ENCODE results near the gene RPS15. TPM values are rescaled to one million over a fixed set of nuclear protein-coding genes. Genes with fewer than 3 reads are reported as not detected.

Gene RPS15
- total RNA-seq, 6 donors from 2014 or later: 825 to 2,012 (median 1,317) TPM

DNA sequence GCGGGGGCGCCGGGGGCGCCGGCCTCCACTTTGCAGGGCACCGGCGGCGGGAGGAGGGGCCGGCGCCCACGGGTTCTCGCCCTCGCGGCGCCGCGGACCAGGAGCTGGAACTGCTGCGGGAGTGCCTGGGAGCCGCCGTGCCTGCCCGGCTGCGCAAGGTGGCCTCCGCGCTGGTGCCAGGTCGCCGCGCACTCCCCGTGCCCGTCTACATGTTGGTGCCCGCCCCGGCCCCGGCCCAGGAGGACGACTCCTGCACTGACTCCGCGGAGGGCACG, 29.0 kb downstream of the RPS15 start:
- WGBS, 2 donors: 14% methylated on average over 7 of the region's 36 CpGs; no CpG with 5 or more reads in 1 of the 2 donors
- DNase-seq (no peak), ATAC-seq (ENCODE audit: low FRiP score in 2 of 2) (no peak)
- Histone ChIP-seq H3K27ac (no peak overlapping the region), H3K36me3 (no peaks in the 10 kb centered on the region), H3K9me3 (no peaks in the 10 kb centered on the region), H3K4me3 (peak overlapping the region in 1 of 4 donors; percentile 3), H3K27me3 (peaks cover 5 to 73% (median 51%) of the 10 kb centered on the region in 4 donors), H3K4me1 (peaks cover 60 to 74% (median 65%) of the 10 kb centered on the region in 4 donors)
- TF ChIP-seq EP300 (IDR thresholded peaks at IDR 0.05) (no peak), POLR2AphosphoS5 (IDR thresholded peaks at IDR 0.05) (no peak), POLR2A (IDR thresholded peaks at IDR 0.05) (no peak)
- TF ChIP-seq, protein P1, sequence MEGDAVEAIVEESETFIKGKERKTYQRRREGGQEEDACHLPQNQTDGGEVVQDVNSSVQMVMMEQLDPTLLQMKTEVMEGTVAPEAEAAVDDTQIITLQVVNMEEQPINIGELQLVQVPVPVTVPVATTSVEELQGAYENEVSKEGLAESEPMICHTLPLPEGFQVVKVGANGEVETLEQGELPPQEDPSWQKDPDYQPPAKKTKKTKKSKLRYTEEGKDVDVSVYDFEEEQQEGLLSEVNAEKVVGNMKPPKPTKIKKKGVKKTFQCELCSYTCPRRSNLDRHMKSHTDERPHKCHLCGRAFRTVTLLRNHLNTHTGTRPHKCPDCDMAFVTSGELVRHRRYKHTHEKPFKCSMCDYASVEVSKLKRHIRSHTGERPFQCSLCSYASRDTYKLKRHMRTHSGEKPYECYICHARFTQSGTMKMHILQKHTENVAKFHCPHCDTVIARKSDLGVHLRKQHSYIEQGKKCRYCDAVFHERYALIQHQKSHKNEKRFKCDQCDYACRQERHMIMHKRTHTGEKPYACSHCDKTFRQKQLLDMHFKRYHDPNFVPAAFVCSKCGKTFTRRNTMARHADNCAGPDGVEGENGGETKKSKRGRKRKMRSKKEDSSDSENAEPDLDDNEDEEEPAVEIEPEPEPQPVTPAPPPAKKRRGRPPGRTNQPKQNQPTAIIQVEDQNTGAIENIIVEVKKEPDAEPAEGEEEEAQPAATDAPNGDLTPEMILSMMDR (IDR thresholded peaks at IDR 0.05): no peak

- no peak overlapping the region for H3K27ac ChIP-seq
- TF ChIP-seq EP300 (IDR thresholded peaks at IDR 0.05) (no peak), POLR2A (IDR thresholded peaks at IDR 0.05) (no peak), POLR2AphosphoS5 (IDR thresholded peaks at IDR 0.05) (no peak)
- TF ChIP-seq, protein P1 (IDR thresholded peaks at IDR 0.05): no peak
- H3K27me3 ChIP-seq: peaks cover 5 to 79% (median 54%) of the 10 kb centered on the region in 4 donors
- no peak for ATAC-seq (ENCODE audit: low FRiP score in 2 of 2)
- peak in 1 of 2 donors; percentile 85 for DNase-seq
- no peaks in the 10 kb centered on the region for H3K9me3 ChIP-seq
- H3K36me3 ChIP-seq: no peaks in the 10 kb centered on the region
- H3K4me1 ChIP-seq: peaks cover 60 to 78% (median 65%) of the 10 kb centered on the region in 4 donors
- H3K4me3 ChIP-seq: peak overlapping the region in 1 of 4 donors; percentile 3
- 0 to 2% methylated on average over 1 to 13 of the region's 92 CpGs for WGBS, 2 donors
Measured at GRCh38 chr19:1467490-1468273, 29.5 kb downstream of the RPS15 start.

DNA sequence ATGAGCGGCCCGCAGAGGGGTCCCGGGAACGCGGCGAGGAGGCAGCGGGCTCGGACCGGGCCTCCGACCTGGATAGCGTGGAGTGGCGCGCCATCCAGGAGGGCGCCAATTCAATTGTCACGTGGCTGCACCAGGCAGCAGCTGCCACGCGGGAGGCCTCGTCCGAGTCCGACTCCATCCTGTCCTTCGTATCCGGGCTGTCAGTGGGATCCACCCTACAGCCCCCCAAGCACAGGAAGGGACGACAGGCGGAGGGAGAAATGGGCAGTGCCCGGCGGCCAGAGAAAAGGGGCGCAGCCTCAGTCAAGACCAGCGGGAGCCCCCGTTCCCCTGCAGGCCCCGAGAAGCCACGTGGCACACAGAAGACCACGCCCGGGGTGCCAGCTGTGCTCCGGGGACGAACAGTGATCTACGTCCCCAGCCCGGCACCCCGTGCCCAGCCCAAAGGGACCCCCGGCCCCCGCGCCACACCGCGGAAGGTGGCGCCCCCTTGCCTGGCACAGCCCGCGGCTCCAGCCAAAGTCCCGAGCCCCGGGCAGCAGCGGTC, 30.2 kb downstream of the RPS15 start:
- H3K27ac ChIP-seq: no peak overlapping the region
- ATAC-seq (ENCODE audit: low FRiP score in 2 of 2): no peak
- H3K9me3 ChIP-seq: no peaks in the 10 kb centered on the region
- no peaks in the 10 kb centered on the region for H3K36me3 ChIP-seq
- H3K4me1 ChIP-seq: peaks cover 60 to 78% (median 65%) of the 10 kb centered on the region in 4 donors
- peaks cover 5 to 81% (median 55%) of the 10 kb centered on the region in 4 donors for H3K27me3 ChIP-seq
- TF ChIP-seq, protein P1 (IDR thresholded peaks at IDR 0.05): no peak
- peak overlapping the region in 3 of 4 donors; percentile 17 to 50 (median 24) for H3K4me3 ChIP-seq
- DNase-seq: peak in 1 of 2 donors; percentile 77
- WGBS, 2 donors: 5 to 9% methylated on average over 14 to 23 of the region's 49 CpGs

DNA sequence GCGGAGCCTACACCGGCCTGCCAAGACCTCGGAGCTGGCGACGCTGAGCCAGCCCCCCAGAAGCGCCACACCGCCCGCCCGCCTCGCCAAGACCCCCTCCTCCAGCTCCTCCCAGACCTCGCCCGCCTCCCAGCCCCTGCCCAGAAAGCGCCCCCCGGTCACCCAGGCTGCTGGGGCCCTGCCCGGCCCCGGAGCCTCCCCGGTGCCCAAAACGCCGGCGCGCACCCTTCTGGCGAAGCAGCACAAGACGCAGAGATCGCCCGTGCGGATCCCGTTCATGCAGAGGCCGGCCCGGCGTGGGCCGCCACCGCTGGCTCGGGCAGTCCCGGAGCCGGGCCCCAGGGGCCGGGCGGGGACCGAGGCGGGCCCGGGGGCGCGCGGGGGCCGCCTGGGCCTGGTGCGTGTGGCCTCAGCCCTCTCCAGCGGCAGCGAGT, 30.6 kb downstream of the RPS15 start:
- TF ChIP-seq, protein P1 (IDR thresholded peaks at IDR 0.05): no peak
- TF ChIP-seq POLR2A (IDR thresholded peaks at IDR 0.05) (no peak), EP300 (IDR thresholded peaks at IDR 0.05) (no peak), POLR2AphosphoS5 (IDR thresholded peaks at IDR 0.05) (no peak)
- H3K4me3 ChIP-seq: peak overlapping the region in 3 of 4 donors; percentile 17 to 50 (median 24)
- peaks cover 60 to 78% (median 65%) of the 10 kb centered on the region in 4 donors for H3K4me1 ChIP-seq
- no peak overlapping the region for H3K27ac ChIP-seq
- no peaks in the 10 kb centered on the region for H3K9me3 ChIP-seq
- DNase-seq (peak in 1 of 2 donors; percentile 87), ATAC-seq (ENCODE audit: low FRiP score in 2 of 2) (no peak)
- no peaks in the 10 kb centered on the region for H3K36me3 ChIP-seq
- WGBS, 2 donors: 0 to 3% methylated on average over 1 to 21 of the region's 47 CpGs
- peaks cover 5 to 81% (median 55%) of the 10 kb centered on the region in 4 donors for H3K27me3 ChIP-seq

Measured in upper lobe of left lung (tissue), 6 donors.